Limb (tissue), 2 donors: Measurements from ENCODE around the gene ANKRD18B.
"Not testable (repeated sequence)": the region's sequence is repeated elsewhere in the genome, so short reads cannot be mapped to it uniquely, and the experiment has no call there.

Experiments used
- DNase-seq, 2 donors: peaks; one replicate each; pipeline ENCODE4 v3.0.0-alpha.2; 2016; ENCODE audit errors: extremely low spot score in 2 of 2

ANKRD18B gene

DNA sequence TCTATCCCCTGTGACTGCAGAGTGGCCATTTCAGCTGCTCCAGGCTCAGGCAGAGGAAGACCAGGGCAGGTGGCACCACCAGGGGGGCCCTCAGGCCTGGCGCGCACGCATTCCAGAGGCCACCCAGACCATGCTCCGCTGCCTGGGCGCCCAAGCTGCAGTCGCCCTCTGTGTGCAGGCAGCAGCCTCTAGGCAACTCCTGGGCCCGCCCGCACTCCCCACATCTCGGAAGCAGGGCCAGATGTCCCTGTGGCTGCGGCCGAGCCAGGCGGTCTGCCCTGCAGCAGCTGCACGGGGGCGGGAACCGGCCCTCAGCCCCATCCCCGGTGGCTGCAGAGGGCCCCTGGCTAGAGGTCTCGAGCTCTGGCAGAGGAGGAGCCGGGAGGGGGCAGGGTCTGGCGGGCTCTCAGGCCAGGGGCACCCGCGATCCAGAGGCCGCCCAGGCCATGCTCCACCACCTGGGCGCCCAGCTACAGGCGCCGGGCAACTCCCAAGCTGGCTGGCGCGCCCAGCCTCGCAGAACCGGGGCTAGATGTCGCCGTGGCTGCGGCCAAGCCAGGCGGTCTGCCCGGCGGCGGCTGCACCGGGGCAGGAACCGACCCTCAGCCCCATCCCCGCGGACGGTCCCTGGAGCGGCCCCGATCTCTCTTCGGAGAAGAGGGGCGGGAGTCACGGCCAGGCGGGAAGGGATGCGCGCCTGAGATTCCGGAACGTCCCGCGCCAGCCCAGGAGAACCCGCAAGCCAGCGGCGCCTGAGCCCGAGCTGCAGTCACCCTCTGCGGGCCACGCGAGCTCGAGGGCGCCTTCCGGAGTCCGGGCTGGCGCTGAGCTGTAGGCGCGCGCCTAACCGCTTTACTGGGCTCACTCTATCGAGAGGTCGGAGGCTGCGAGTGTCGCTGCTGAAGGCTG, at the start of gene ANKRD18B:
TSS of gene ANKRD18B (plus strand) at position 855 of the 909 bp plus-strand sequence. CDS start 239 bp downstream, outside the sequence.
- peak in 1 of 2 donors; percentile 70 for DNase-seq

DNA sequence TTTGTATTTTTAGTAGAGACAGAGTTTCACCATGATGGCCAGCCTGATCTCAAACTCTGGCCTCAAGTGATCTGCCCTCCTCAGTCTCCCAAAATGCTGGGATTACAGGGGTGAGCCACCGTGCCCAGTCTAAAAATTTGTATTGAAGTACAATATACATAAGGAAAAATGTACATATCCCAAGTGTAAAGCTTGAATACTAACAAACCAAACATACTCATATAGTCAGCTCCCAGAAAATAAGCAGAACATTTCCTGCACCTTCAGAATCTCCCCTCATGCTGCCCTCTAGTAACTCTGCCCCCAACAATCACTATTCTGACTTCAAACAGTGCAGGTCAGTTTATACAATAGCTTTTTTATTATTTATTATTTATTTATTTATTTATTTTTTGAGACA, 48.7 kb upstream of the ANKRD18B start:
- no peak for DNase-seq

- DNase-seq = no peak
These were observed 47.5 kb upstream of the ANKRD18B start for GRCh38 chr9:33476503-33476902.

DNA sequence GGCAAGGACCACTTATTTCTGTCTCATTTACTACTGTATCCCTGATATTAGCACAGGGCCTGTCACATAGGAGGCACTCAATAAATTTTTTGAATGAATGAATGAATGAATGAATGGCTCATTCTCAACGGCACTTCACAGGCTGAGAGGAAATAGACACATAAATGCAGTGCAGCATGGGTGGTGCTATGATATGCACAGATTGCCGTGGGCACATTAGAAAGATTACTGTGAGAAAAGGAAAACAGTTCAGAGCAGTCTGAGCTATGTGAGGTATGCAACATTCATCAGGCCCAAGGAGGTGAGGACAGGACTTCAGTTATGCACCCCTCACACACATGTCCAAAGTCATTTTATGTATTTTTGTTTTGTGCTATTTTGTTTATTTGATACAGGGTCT, 43.9 kb upstream of the ANKRD18B start:
- no peak for DNase-seq

- no peak for DNase-seq
These were observed 43.1 kb upstream of the ANKRD18B start for GRCh38 chr9:33480976-33481375.

- not testable (repeated sequence) for DNase-seq
These were observed 38.7 kb upstream of the ANKRD18B start for GRCh38 chr9:33485312-33485711.

DNA sequence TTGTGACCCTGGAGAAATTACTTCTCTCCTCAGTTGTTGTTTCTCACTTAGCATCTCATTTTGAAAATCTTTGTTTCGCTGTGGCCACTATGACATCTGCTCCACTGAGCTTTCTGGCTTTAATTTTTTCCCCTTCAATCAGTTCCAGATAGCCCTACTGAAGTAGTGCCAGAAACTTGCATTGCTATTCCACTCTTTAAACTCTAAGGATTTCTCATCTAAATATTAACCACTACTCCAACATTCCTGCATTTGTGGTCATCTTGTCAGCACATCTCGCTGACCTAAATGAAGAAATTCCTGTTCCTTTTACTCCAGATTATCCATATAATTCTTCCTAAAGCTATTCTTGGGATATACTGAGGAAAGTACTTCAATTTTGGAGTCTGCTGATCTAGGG, 35.0 kb upstream of the ANKRD18B start:
- DNase-seq = no peak

GRCh38 chr9:33493819-33494218, 30.2 kb upstream of the ANKRD18B start:
- DNase-seq = not testable (repeated sequence)

- no peak for DNase-seq
These were observed 25.7 kb upstream of the ANKRD18B start for GRCh38 chr9:33498387-33498786.

GRCh38 chr9:33506626-33507370, 17.3 kb upstream of the ANKRD18B start:
- no peak for DNase-seq

GRCh38 chr9:33510262-33511183, 13.5 kb upstream of the ANKRD18B start:
- peak; percentile 74 to 86 for DNase-seq

- not testable (repeated sequence) for DNase-seq
These were observed 12.9 kb upstream of the ANKRD18B start for GRCh38 chr9:33511184-33511517.

- DNase-seq = not testable (repeated sequence)
These were observed 11.5 kb upstream of the ANKRD18B start for GRCh38 chr9:33512535-33512934.

DNA sequence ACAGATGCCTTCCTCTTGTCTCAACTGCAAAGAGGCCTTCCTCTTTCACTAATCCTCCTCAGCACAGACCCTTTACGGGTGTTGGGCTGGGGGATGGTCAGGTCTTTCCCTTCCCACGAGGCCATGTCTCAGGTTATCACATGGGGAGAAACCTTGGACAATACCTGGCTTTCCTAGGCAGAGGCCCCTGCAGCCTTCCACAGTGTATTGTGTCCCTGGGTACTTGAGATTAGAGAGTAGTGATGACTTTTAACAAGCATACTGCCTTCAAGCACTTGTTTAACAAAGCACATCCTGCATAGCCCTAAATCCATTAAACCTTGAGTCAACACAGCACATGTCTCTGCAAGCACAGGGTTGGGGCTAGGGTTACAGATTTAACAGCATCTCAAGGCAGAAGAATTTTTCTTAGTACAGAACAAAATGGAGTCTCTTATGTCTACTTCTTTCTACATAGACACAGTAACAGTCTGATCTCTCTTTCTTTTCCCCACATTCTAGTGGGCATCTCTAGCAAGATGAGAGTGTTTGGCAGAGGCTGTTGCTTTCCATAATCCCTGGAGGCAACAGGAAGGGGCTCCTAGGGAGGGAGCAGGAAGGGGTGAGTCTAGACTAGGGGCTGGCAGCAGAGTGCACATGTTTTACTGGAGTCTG, 8.6 kb upstream of the ANKRD18B start:
- DNase-seq = not testable (repeated sequence)

DNA sequence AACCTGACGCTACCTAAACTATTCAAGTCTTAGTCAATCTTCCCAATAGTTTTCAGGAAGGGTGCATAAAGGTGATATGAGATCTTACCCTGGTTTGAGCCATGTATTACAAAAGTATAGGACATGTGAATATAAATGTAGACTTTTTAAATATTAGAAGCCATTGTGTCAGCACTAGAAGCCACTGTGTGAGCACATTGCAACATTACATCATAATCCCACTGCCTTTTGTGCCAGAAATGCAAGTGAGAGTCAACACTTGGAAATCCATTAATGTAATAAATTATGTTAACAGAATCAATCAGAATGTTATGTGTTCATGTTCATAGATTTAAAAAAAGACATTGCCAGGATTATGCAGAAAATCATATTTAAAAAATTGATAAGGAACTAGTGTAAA, 7.7 kb upstream of the ANKRD18B start:
- not testable (repeated sequence) for DNase-seq

GRCh38 chr9:33517373-33517772, 6.7 kb upstream of the ANKRD18B start:
- DNase-seq = no peak

DNA sequence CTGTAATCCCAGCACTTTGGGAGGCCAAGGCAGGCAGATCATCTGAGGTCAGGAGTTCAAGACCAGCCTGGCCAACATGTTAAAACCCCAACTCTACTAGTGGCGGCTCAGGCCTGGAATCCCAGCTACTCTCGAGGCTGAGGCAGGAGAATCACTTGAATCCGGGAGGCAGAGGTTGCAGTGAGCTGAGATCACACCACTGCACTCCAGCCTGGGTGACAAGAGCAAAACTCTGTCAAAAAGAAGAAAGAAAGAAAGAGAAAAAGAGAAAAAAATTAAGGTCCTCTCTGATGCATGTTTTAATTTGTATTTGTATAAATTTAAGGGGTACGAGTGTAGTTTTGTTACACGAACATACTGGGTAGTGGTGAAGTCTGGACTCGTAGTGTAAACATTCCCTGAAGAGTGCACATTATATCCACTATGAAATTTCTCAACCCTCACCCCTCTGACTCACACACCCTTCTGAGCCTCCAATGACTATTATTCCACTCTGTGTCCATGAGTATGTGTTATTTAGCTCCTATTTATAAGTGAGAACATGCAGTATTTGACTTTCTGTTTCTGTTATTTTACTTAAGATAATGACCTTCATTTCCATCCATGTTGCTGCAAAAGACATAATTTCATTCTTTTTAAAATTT, 6.0 kb upstream of the ANKRD18B start:
- not testable (repeated sequence) for DNase-seq

GRCh38 chr9:33521861-33522260, 2.2 kb upstream of the ANKRD18B start:
- not testable (repeated sequence) for DNase-seq

GRCh38 chr9:33524306-33524947, 376 bp downstream of the ANKRD18B start:
- DNase-seq = peak in 1 of 2 donors; percentile 50

GRCh38 chr9:33528069-33528468, 4.0 kb downstream of the ANKRD18B start:
- DNase-seq = not testable (repeated sequence)
